Neural cell (in vitro differentiated cells): ENCODE measurements around the gene TUBB4B. TPM values are rescaled to one million over a fixed set of nuclear protein-coding genes. Genes with fewer than 3 reads are reported as not detected.

Experiments used
- H2AFZ ChIP-seq: fragments of 200-600, 300-800 bp; sonication (generic), shearing (Covaris generic); 2 replicates; pipeline ENCODE4 v1.6.0; 2014; ENCODE audit warnings: low read depth, mild to moderate bottlenecking, antibody characterized with exemption, low read length, moderate library complexity
- H3F3A ChIP-seq: fragments of 200-600 bp; shearing (Covaris generic); 2 replicates; pipeline ENCODE4 v1.6.1; 2016; ENCODE audit warnings: mild to moderate bottlenecking, moderate library complexity, mixed read lengths, antibody characterized with exemption, low read length; ENCODE audit not compliant: insufficient read depth, poor library complexity, severe bottlenecking
- H3K27ac ChIP-seq: fragments of 200-600, 300-800 bp; sonication (generic), shearing (Covaris generic); 2 replicates; pipeline ENCODE4 v1.5.1; 2014; ENCODE audit warnings: mild to moderate bottlenecking, low read length, moderate library complexity
- H3K27me3 ChIP-seq: fragments of 300-800, 200-600 bp; sonication (generic), shearing (Covaris generic); 2 replicates; pipeline ENCODE4 v1.6.0; 2014; ENCODE audit warnings: mild to moderate bottlenecking, low read depth, low read length, moderate library complexity; ENCODE audit not compliant: insufficient read depth
- H3K36me3 ChIP-seq: fragments of 300-800, 200-600 bp; sonication (generic), shearing (Covaris generic); 2 replicates; pipeline ENCODE4 v1.5.1; 2014; ENCODE audit warnings: mild to moderate bottlenecking, antibody characterized with exemption, low read length, moderate library complexity; ENCODE audit not compliant: insufficient read depth
- H3K4me2 ChIP-seq: fragments of 300-800, 200-600 bp; sonication (generic), shearing (Covaris generic); 2 replicates; pipeline ENCODE4 v1.6.0; 2014; ENCODE audit warnings: mild to moderate bottlenecking, low read length
- H3K4me3 ChIP-seq: fragments of 300-800, 200-600 bp; sonication (generic), shearing (Covaris generic); 2 replicates; pipeline ENCODE4 v1.5.1; 2014; ENCODE audit warnings: mild to moderate bottlenecking, low read length, moderate library complexity
- H3K79me2 ChIP-seq: fragments of 200-600 bp; shearing (Covaris generic); replicated peaks from 2 replicates; pipeline ENCODE4 v1.6.0; 2014; ENCODE audit warnings: mild to moderate bottlenecking, low read length, moderate library complexity; ENCODE audit not compliant: insufficient read depth
- H3K9ac ChIP-seq: fragments of 300-800, 200-600 bp; sonication (generic), shearing (Covaris generic); 2 replicates; pipeline ENCODE4 v1.6.1; 2016; ENCODE audit warnings: mild to moderate bottlenecking, low read length, mixed read lengths
- H3K9me2 ChIP-seq: fragments of 200-600 bp; shearing (Covaris generic); 2 replicates; pipeline ENCODE4 v1.6.1; 2016; ENCODE audit warnings: mild to moderate bottlenecking, low read length, mixed read lengths; ENCODE audit not compliant: insufficient read depth
- H3K9me3 ChIP-seq: fragments of 200-600, 300-800 bp; sonication (generic), shearing (Covaris generic); 2 replicates; pipeline ENCODE4 v1.6.1; 2016; ENCODE audit warnings: mild to moderate bottlenecking, mixed run types, low read length, moderate library complexity, mixed read lengths
- H4K20me1 ChIP-seq: fragments of 200-600 bp; shearing (Covaris generic); 2 replicates; pipeline ENCODE4 v1.6.1; 2016; ENCODE audit warnings: mild to moderate bottlenecking, mixed run types; ENCODE audit not compliant: insufficient read depth
- CTCF ChIP-seq: fragments of 450-650 bp; IDR thresholded peaks from 2 replicates; pipeline ENCODE4 v1.5.1; 2014; ENCODE audit warnings: antibody characterized with exemption, mild to moderate bottlenecking, moderate library complexity; ENCODE audit not compliant: poor library complexity, severe bottlenecking
- EP300 ChIP-seq: fragments of 450-650 bp; conservative IDR thresholded peaks from 2 replicates; pipeline ENCODE4 v1.6.1; 2014; ENCODE audit warnings: antibody characterized with exemption, mild to moderate bottlenecking, moderate library complexity; ENCODE audit not compliant: poor library complexity, severe bottlenecking
- EZH2 ChIP-seq: fragments of 200-600, 300-800 bp; shearing (Covaris generic), sonication (generic); IDR thresholded peaks from 2 replicates; pipeline ENCODE4 v1.6.1; 2014; ENCODE audit warnings: antibody characterized with exemption, low read length, borderline replicate concordance, mild to moderate bottlenecking; ENCODE audit not compliant: insufficient read depth, poor library complexity, severe bottlenecking
- MXI1 ChIP-seq: fragments of 450-650 bp; conservative IDR thresholded peaks from 2 replicates; pipeline ENCODE4 v1.6.1; 2014; ENCODE audit warnings: antibody characterized with exemption, mild to moderate bottlenecking; ENCODE audit not compliant: poor library complexity, severe bottlenecking
- POLR2AphosphoS5 ChIP-seq: IDR thresholded peaks from 2 replicates; pipeline ENCODE4 v1.6.1; 2012
- RAD21 ChIP-seq: fragments of 450-650 bp; conservative IDR thresholded peaks from 2 replicates; pipeline ENCODE4 v1.6.1; 2014; ENCODE audit warnings: antibody characterized with exemption, mild to moderate bottlenecking, moderate library complexity
- SMC3 ChIP-seq: fragments of 450-650 bp; conservative IDR thresholded peaks from 2 replicates; pipeline ENCODE4 v1.6.1; 2014; ENCODE audit warnings: antibody characterized with exemption, mild to moderate bottlenecking, moderate library complexity; ENCODE audit not compliant: poor library complexity
- TAF1 ChIP-seq: IDR thresholded peaks from 2 replicates; pipeline ENCODE4 v1.6.1; 2012; ENCODE audit warnings: low read depth
- polyA plus RNA-seq: library from polyadenylated mRNA; depleted of rRNA; stranded (reverse); fragments of >200 nt; gene quantifications from 2 replicates; pipeline ENCODE4 v1.2.3, GENCODE V29; 2014
- TF ChIP-seq, protein P1 (sequence below): IDR thresholded peaks from 2 replicates; pipeline ENCODE4 v1.6.1; 2012; ENCODE audit warnings: borderline replicate concordance

Gene TUBB4B
- polyA plus RNA-seq, 1 donor from 2014 or later, result 60.3 TPM

- Histone ChIP-seq H3K4me3 (no peak overlapping the region), H3F3A (no peaks in the 10 kb centered on the region), H3K9me2 (no peaks in the 10 kb centered on the region), H3K36me3 (no peaks in the 10 kb centered on the region), H2AFZ (no peak overlapping the region), H3K79me2 (peaks cover 14% of the 10 kb centered on the region), H4K20me1 (no peaks in the 10 kb centered on the region), H3K27me3 (no peaks in the 10 kb centered on the region), H3K9ac (no peak overlapping the region), H3K4me2 (no peak overlapping the region), H3K9me3 (no peaks in the 10 kb centered on the region), H3K27ac (no peak overlapping the region)
- TF ChIP-seq POLR2AphosphoS5 (no peak), EZH2 (no peak), SMC3 (no peak), CTCF (no peak), EP300 (no peak), RAD21 (no peak), TAF1 (no peak), MXI1 (no peak)
- TF ChIP-seq, protein P1, sequence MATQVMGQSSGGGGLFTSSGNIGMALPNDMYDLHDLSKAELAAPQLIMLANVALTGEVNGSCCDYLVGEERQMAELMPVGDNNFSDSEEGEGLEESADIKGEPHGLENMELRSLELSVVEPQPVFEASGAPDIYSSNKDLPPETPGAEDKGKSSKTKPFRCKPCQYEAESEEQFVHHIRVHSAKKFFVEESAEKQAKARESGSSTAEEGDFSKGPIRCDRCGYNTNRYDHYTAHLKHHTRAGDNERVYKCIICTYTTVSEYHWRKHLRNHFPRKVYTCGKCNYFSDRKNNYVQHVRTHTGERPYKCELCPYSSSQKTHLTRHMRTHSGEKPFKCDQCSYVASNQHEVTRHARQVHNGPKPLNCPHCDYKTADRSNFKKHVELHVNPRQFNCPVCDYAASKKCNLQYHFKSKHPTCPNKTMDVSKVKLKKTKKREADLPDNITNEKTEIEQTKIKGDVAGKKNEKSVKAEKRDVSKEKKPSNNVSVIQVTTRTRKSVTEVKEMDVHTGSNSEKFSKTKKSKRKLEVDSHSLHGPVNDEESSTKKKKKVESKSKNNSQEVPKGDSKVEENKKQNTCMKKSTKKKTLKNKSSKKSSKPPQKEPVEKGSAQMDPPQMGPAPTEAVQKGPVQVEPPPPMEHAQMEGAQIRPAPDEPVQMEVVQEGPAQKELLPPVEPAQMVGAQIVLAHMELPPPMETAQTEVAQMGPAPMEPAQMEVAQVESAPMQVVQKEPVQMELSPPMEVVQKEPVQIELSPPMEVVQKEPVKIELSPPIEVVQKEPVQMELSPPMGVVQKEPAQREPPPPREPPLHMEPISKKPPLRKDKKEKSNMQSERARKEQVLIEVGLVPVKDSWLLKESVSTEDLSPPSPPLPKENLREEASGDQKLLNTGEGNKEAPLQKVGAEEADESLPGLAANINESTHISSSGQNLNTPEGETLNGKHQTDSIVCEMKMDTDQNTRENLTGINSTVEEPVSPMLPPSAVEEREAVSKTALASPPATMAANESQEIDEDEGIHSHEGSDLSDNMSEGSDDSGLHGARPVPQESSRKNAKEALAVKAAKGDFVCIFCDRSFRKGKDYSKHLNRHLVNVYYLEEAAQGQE, result no peak
Measured at GRCh38 chr9:137244486-137245449, 3.7 kb downstream of the TUBB4B start.

DNA sequence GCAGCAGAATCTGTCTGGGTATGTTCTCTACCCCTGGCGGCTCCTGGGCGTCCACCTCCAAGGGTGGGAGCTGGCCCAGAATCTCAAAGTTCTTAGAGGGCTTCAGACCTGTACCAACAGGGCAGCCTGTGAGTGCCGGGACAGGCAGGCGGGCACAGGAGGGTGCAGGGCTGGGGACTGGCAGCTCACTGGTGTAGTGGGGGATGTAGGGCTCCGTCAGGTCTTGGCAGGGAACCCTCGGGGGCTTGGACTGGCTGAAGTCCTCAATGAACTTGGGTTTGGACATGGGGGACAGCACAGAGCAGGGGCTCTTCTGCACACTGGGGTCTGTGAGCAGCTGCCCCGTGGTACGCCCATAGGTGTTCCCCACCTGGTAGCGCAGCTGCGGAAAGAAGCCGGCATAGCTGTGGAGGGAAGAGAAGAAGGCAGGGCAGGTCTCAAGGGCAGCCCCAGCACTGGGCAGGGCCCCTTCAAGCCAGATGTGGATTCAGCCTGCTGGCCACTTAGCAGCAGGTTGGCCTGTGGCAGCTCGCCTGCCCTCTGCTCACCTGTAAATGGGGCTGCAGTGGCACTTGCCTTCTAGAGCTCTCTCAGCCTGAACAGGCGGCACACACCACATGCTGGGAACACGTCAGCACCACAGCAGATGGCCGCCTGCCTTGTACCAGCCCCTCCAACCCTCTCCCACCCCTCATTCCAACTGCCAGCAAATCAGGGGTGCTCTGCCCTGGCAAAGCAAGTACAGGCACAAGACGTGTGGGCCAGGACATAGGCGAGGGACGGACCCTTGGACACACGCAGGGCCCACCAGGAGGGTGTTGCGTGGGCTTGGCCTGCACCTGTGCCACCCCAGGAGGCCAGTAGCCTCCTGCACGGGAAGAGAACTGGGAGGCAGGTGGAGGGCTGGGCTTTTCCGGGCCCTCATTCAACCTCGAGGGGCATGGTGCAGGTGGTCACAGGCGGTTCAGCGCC is 4.6 kb downstream of the TUBB4B start:
- H2AFZ ChIP-seq, result no peak overlapping the region
- no peak overlapping the region for H3K4me3 ChIP-seq
- no peaks in the 10 kb centered on the region for H3K27me3 ChIP-seq
- H3K9me3 ChIP-seq, result no peaks in the 10 kb centered on the region
- no peaks in the 10 kb centered on the region for H3K9me2 ChIP-seq
- H3K4me2 ChIP-seq, result no peak overlapping the region
- peaks cover 14% of the 10 kb centered on the region for H3K79me2 ChIP-seq
- no peaks in the 10 kb centered on the region for H3K36me3 ChIP-seq
- H3K27ac ChIP-seq, result no peak overlapping the region
- no peaks in the 10 kb centered on the region for H3F3A ChIP-seq
- no peaks in the 10 kb centered on the region for H4K20me1 ChIP-seq
- no peak for TF ChIP-seq SMC3
- no peak for TF ChIP-seq TAF1
- TF ChIP-seq EZH2, result no peak
- no peak for TF ChIP-seq RAD21
- TF ChIP-seq EP300, result no peak
- TF ChIP-seq CTCF, result no peak
- TF ChIP-seq MXI1, result no peak
- TF ChIP-seq, protein P1, result no peak
- no peak for TF ChIP-seq POLR2AphosphoS5
- H3K9ac ChIP-seq, result no peak overlapping the region
